Suppressor macrophage treated with lipopolysaccharide for 1 hour (primary cell): Measurements from ENCODE around the gene BCAN.
"Not testable (repeated sequence)": the region's sequence is repeated elsewhere in the genome, so short reads cannot be mapped to it uniquely, and the experiment has no call there.

ENCODE experiments used
- DNase-seq, 3 donors: peaks; one replicate each; pipeline ENCODE4 v3.0.0-alpha.2; 2020 to 2022

Gene BCAN

GRCh38 chr1:156641761-156642264 is at the start of gene BCAN:
Gene BCAN (plus strand): TSS chr1:156642117. CDS start chr1:156646055, 3,938 bp downstream.
- DNase-seq = peak; percentile 41 to 78 (median 42)

- DNase-seq = no peak
Observed at GRCh38 chr1:156592158-156592909, 49.6 kb upstream of the BCAN start.

GRCh38 chr1:156592910-156593660 is 48.8 kb upstream of the BCAN start:
- no peak for DNase-seq

GRCh38 chr1:156593661-156593989 is 48.3 kb upstream of the BCAN start:
- DNase-seq = no peak

- no peak for DNase-seq
Observed at GRCh38 chr1:156594190-156594589, 47.7 kb upstream of the BCAN start.

- DNase-seq = no peak
Observed at GRCh38 chr1:156595016-156595415, 46.9 kb upstream of the BCAN start.

- DNase-seq = no peak
Observed at GRCh38 chr1:156596426-156596825, 45.5 kb upstream of the BCAN start.

GRCh38 chr1:156598125-156598524 is 43.8 kb upstream of the BCAN start:
- no peak for DNase-seq

GRCh38 chr1:156598731-156599432 is 43.0 kb upstream of the BCAN start:
- no peak for DNase-seq

- peak; percentile 58 to 77 (median 63) for DNase-seq
Observed at GRCh38 chr1:156599811-156600210, 42.1 kb upstream of the BCAN start.

GRCh38 chr1:156600733-156601121 is 41.2 kb upstream of the BCAN start:
- no peak for DNase-seq

- DNase-seq = peak; percentile 90
Observed at GRCh38 chr1:156601122-156601830, 40.6 kb upstream of the BCAN start, which contains the start of gene GPATCH4. Gene GPATCH4 (minus strand): TSS chr1:156601479.

- DNase-seq = no peak
Observed at GRCh38 chr1:156601892-156602291, 40.0 kb upstream of the BCAN start.

- peak; percentile 49 to 62 (median 59) for DNase-seq
Observed at GRCh38 chr1:156602557-156602993, 39.3 kb upstream of the BCAN start.

GRCh38 chr1:156607344-156607743 is 34.6 kb upstream of the BCAN start:
- not testable (repeated sequence) for DNase-seq

- peak; percentile 78 to 87 (median 85) for DNase-seq
Observed at GRCh38 chr1:156608036-156608674, 33.8 kb upstream of the BCAN start.

GRCh38 chr1:156608981-156609380 is 32.9 kb upstream of the BCAN start:
- DNase-seq = peak; percentile 36 to 54 (median 45)

- DNase-seq = not testable (repeated sequence)
Observed at GRCh38 chr1:156610072-156610471, 31.8 kb upstream of the BCAN start.

- DNase-seq = peak; percentile 36 to 59 (median 57)
Observed at GRCh38 chr1:156612666-156613065, 29.3 kb upstream of the BCAN start.

- no peak for DNase-seq
Observed at GRCh38 chr1:156615946-156616345, 26.0 kb upstream of the BCAN start.

- DNase-seq = peak; percentile 33 to 37 (median 36)
Observed at GRCh38 chr1:156616463-156616862, 25.5 kb upstream of the BCAN start.
